Measurements from ENCODE around the gene THRB. TPM values are rescaled to one million over a fixed set of nuclear protein-coding genes. Genes with fewer than 3 reads are reported as not detected.

The THRB gene
- total and polyA plus RNA-seq, 9 of the 15 experiments (the other 6 are each of a cell fraction or from before 2014, with no cell fraction given), result 1.7 to 14.9 (median 6.9) TPM

DNA sequence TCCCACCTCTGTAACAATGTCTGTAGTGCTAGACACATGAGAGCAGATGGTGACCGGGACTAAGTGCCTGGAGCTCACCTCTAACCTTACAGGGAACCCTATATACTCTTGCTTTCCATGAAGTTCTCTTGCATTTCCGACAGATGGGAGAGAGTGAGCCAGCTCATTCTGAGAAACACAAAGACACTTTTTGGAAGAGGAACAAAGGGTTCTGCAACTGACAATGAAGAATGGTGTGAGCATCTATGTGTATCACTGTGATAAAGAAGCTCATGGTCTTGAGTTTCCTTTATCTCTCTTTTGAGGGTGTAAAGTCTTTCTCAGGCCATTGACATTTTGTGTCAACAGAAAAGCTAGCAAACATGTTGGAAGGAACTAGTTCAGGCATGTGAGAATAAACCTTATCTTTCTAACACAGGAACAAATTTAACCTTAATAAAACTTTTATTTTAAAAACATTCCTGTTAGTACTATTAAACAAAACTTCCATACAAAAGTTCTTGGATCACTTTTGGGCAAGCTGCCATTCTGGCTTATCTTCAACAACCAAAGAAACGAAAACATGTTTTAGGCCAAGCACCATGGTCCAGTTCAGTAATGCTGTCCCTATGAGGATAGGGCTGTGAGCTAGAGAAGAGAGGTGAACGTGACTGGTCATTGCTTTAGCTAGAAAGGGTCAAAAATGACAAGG, 142.7 kb downstream of the THRB start (continued):
- TF ChIP-seq NR2C2 (CRISPR knock-in tag; IDR thresholded peaks at IDR 0.05), result 0 out of 2 replicates have a peak, but pooled peaks have one; percentile 31
- peak; percentile 78 for TF ChIP-seq NR2C2 (tag; IDR thresholded peaks at IDR 0.05)
- TF ChIP-seq GABPA (tag; conservative IDR thresholded peaks at IDR 0.05; ENCODE audit: low read depth), result no peak
- no peak for TF ChIP-seq RFX1 (IDR thresholded peaks at IDR 0.05)
- peak in 1 of 2 experiments; percentile 61; a peak in 1 of 3 replicates for TF ChIP-seq CBX3 (IDR thresholded peaks at IDR 0.05; ENCODE audit: borderline replicate concordance in 1 of 2, low read length in 2 of 2)
- TF ChIP-seq, protein P1, sequence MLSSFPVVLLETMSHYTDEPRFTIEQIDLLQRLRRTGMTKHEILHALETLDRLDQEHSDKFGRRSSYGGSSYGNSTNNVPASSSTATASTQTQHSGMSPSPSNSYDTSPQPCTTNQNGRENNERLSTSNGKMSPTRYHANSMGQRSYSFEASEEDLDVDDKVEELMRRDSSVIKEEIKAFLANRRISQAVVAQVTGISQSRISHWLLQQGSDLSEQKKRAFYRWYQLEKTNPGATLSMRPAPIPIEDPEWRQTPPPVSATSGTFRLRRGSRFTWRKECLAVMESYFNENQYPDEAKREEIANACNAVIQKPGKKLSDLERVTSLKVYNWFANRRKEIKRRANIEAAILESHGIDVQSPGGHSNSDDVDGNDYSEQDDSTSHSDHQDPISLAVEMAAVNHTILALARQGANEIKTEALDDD (IDR thresholded peaks at IDR 0.05), result peak; percentile 86
- no peak for TF ChIP-seq EZH2 (IDR thresholded peaks at IDR 0.05; ENCODE audit: borderline replicate concordance, low read depth, low read length)
- peak in 1 of 2 experiments; percentile 48; a peak in 2 of 4 replicates for TF ChIP-seq RAD21 (CRISPR knock-in tag; conservative IDR thresholded peaks at IDR 0.05 in 1 of 2, IDR thresholded peaks at IDR 0.05 in 1 of 2)
- TF ChIP-seq RBM39 (optimal IDR thresholded peaks at IDR 0.05; ENCODE audit: low read depth, low read length), result no peak
- TF ChIP-seq SRSF7 (optimal IDR thresholded peaks at IDR 0.05; ENCODE audit: low read depth, low read length), result no peak
- no peak for TF ChIP-seq CBX5 (IDR thresholded peaks at IDR 0.05; ENCODE audit: borderline replicate concordance, low read depth)
- TF ChIP-seq TAL1 (IDR thresholded peaks at IDR 0.05), result peak; percentile 91
- TF ChIP-seq ZNF507 (tag; conservative IDR thresholded peaks at IDR 0.05), result no peak
- TF ChIP-seq EHMT2 (IDR thresholded peaks at IDR 0.05), result peak; percentile 68
- no peak for TF ChIP-seq ESRRB (CRISPR knock-in tag; IDR thresholded peaks at IDR 0.05; ENCODE audit: borderline replicate concordance)
- TF ChIP-seq, protein P2, sequence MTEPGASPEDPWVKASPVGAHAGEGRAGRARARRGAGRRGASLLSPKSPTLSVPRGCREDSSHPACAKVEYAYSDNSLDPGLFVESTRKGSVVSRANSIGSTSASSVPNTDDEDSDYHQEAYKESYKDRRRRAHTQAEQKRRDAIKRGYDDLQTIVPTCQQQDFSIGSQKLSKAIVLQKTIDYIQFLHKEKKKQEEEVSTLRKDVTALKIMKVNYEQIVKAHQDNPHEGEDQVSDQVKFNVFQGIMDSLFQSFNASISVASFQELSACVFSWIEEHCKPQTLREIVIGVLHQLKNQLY (CRISPR knock-in tag; conservative IDR thresholded peaks at IDR 0.05), result no peak
- no peak for TF ChIP-seq PHTF2 (CRISPR knock-in tag; IDR thresholded peaks at IDR 0.05)
- no peak for TF ChIP-seq COPS2 (conservative IDR thresholded peaks at IDR 0.05)
- TF ChIP-seq, protein P3, sequence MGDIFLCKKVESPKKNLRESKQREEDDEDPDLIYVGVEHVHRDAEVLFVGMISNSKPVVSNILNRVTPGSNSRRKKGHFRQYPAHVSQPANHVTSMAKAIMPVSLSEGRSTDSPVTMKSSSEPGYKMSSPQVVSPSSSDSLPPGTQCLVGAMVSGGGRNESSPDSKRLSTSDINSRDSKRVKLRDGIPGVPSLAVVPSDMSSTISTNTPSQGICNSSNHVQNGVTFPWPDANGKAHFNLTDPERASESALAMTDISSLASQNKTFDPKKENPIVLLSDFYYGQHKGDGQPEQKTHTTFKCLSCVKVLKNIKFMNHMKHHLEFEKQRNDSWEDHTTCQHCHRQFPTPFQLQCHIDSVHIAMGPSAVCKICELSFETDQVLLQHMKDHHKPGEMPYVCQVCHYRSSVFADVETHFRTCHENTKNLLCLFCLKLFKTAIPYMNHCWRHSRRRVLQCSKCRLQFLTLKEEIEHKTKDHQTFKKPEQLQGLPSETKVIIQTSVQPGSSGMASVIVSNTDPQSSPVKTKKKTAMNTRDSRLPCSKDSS (IDR thresholded peaks at IDR 0.05; ENCODE audit: low read depth, partially characterized antibody), result no peak
- TF ChIP-seq SLC30A9 (CRISPR knock-in tag; IDR thresholded peaks at IDR 0.05), result no peak
- TF ChIP-seq HDAC8 (tag; IDR thresholded peaks at IDR 0.05), result no peak
- TF ChIP-seq TCF7 (IDR thresholded peaks at IDR 0.05; ENCODE audit: borderline replicate concordance), result peak; percentile 96
- no peak for TF ChIP-seq ZNF586 (CRISPR knock-in tag; conservative IDR thresholded peaks at IDR 0.05)
- no peak for TF ChIP-seq KLF13 (tag; IDR thresholded peaks at IDR 0.05; ENCODE audit: borderline replicate concordance, low read depth)
- TF ChIP-seq RFX7 (CRISPR knock-in tag; IDR thresholded peaks at IDR 0.05), result no peak

Data from K562 (cell line).